ENCODE data around the gene CYB561D1. TPM values are rescaled to one million over a fixed set of nuclear protein-coding genes. Genes with fewer than 3 reads are reported as not detected.

Gene CYB561D1
- total and polyA plus RNA-seq, 10 of the 15 experiments (the other 5 are each of a cell fraction or from before 2014, with no cell fraction given), result 0.68 to 9.0 (median 3.3) TPM

DNA sequence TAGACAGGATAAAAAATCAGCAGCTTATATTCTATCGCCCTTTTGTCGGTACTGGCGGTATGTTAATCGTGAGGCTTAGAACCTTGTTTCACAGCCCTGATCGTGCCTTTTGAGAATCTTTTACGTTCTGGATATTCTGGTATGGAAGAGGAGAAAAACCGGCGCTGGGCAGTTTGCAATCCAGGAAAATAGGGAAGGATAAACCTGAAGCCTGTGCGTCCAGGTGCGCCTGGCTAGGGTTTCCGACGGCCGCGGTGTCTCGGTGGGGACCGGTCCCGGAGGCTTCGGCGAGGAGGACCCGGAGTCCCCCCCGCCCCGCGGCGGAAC, 27.8 kb upstream of the CYB561D1 start:
- Histone ChIP-seq H3K36me3 (ENCODE audit: control insufficient read depth in 2 of 2, insufficient read depth in 2 of 2, low read length in 1 of 2) (no peaks in the 10 kb centered on the region), H3K79me2 (ENCODE audit: control insufficient read depth, insufficient read depth, low read length) (no peaks in the 10 kb centered on the region), H4K20me1 (ENCODE audit: control insufficient read depth, insufficient read depth) (no peaks in the 10 kb centered on the region), H3K27me3 (replicated peaks in 1 of 2; ENCODE audit: control insufficient read depth in 2 of 2, insufficient read depth in 2 of 2, low read length in 1 of 2) (peaks cover 4 to 7% of the 10 kb centered on the region in 2 experiments; a peak in 3 of 4 replicates), H3K9ac (ENCODE audit: control insufficient read depth, insufficient read depth, low read length) (no peak overlapping the region), H2AFZ (ENCODE audit: control insufficient read depth, low read depth, low read length) (no peak overlapping the region), H3K9me3 (replicated peaks; ENCODE audit: control insufficient read depth, insufficient read depth, low read length) (no peaks in the 10 kb centered on the region), H3K4me1 (ENCODE audit: control insufficient read depth, insufficient read depth, low read length) (no peaks in the 10 kb centered on the region), H3K27ac (ENCODE audit: control insufficient read depth, insufficient read depth) (no peak overlapping the region), H3K4me2 (ENCODE audit: control insufficient read depth, insufficient read depth) (peak overlapping the region; percentile 64; the same call in 1 of the 2 replicates), H3K4me3 (no peak overlapping the region)
- ChIA-PET SMC1A (ENCODE audit: uncharacterized antibody, unreplicated experiment) (no interaction called here), RAD21 (ENCODE audit: unreplicated experiment) (no interaction called here), CTCF (interaction anchor here (0.7 kb wide), 1 partner anchor 67 kb away, joined by 3 read pairs; no protein-coding TSS in a partner anchor), POLR2A (no interaction called here)
- ATAC-seq, result no peak
- WGBS (ENCODE audit: insufficient coverage, insufficient replicate concordance, low lambda C conversion rate, missing lambda C conversion rate), result 53% methylated on average over 9 of the region's 24 CpGs
- no peak for FAIRE-seq
- intact Hi-C loops (cut with micrococcal nuclease; ENCODE audit: unreplicated experiment), result no loop called here
- TF ChIP-seq BCL11A (IDR thresholded peaks at IDR 0.05; ENCODE audit: low read depth, low read length) (no peak), EZH2 (IDR thresholded peaks at IDR 0.05; ENCODE audit: borderline replicate concordance, control insufficient read depth, low read depth, low read length) (0 out of 2 replicates have a peak, but pooled peaks have one; percentile 72)
- no TSS peak for BruUV-seq (replicated peaks)
- no peak for DNase-seq (ENCODE audit: low read depth, low spot score)
- in situ Hi-C loops (cut with MboI), result no loop called here

DNA sequence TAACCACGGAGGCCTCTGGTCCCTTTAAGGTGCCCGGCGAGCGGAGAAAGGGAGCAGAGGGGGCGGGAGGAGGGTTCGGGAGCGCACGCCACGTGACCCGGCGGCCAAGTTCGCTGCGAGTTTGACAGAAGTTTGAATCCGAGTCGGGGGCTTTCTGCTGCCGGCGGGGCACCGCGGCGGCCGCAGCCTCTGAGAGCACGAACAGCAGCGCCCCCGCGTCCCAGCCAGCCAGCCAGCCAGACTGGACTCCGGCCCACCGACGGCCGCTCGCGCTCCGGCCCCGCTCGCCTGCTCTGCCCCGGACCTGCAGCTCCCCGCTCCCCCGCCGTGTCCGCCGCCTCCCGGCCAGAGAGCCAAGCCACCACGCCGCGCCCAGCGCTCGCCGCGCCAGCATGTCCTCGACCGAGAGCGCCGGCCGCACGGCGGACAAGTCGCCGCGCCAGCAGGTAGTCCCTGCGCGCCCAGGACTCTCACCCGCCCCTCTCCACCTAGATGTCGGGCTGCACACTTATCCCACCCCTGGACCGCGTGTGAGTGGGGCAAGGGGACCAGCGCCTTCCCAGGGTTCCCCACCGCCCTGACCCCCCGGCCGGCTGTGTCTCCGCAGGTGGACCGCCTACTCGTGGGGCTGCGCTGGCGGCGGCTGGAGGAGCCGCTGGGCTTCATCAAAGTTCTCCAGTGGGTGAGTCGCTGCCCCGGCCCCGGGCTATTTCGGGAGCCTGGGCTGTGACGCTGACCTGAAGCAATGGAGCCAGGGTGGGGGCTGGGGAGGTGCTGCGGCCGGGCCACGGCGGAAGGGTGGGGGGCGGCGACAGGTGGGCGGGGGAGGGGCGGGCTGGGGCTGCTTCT, 27.2 kb upstream of the CYB561D1 start, which contains the start of gene SYPL2:
SYPL2 (plus strand) TSS at position 95 of the 849 bp plus-strand sequence; CDS start at position 393, 298 bp downstream.
- no peak within 1 kb of the TSS for H3K27ac ChIP-seq (ENCODE audit: control insufficient read depth, insufficient read depth)
- ChIA-PET CTCF (interaction anchor here (0.7 kb wide), 1 partner anchor 66 kb away, joined by 3 read pairs; no protein-coding TSS in a partner anchor), SMC1A (ENCODE audit: uncharacterized antibody, unreplicated experiment) (no interaction called here), POLR2A (no interaction called here), RAD21 (ENCODE audit: unreplicated experiment) (no interaction called here)
- H4K20me1 ChIP-seq (ENCODE audit: control insufficient read depth, insufficient read depth), result no peaks in the 10 kb centered on the region
- no peaks in the 10 kb centered on the region for H3K4me1 ChIP-seq (ENCODE audit: control insufficient read depth, insufficient read depth, low read length)
- H3K4me2 ChIP-seq (ENCODE audit: control insufficient read depth, insufficient read depth), result peak within 1 kb of the TSS; percentile 64; the same call in 1 of the 2 replicates
- no peaks in the 10 kb centered on the region for H3K9me3 ChIP-seq (replicated peaks; ENCODE audit: control insufficient read depth, insufficient read depth, low read length)
- H2AFZ ChIP-seq (ENCODE audit: control insufficient read depth, low read depth, low read length), result no peak within 1 kb of the TSS
- no peak within 1 kb of the TSS for H3K4me3 ChIP-seq
- TF ChIP-seq IKZF1 (conservative IDR thresholded peaks at IDR 0.05) (peak; percentile 24; the same call in 1 of the 2 replicates), SUZ12 (IDR thresholded peaks at IDR 0.05; ENCODE audit: unreplicated experiment) (peak; percentile 93), PML (IDR thresholded peaks at IDR 0.05; ENCODE audit: low read length) (no peak)
- TF ChIP-seq, protein P1, sequence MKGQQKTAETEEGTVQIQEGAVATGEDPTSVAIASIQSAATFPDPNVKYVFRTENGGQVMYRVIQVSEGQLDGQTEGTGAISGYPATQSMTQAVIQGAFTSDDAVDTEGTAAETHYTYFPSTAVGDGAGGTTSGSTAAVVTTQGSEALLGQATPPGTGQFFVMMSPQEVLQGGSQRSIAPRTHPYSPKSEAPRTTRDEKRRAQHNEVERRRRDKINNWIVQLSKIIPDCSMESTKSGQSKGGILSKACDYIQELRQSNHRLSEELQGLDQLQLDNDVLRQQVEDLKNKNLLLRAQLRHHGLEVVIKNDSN (IDR thresholded peaks at IDR 0.05; ENCODE audit: borderline replicate concordance, extremely low read length, insufficient read depth, low read depth, low read length), result peak; percentile 59
- intact Hi-C loops (cut with micrococcal nuclease; ENCODE audit: unreplicated experiment), result no loop called here
- no TSS peak for BruUV-seq (replicated peaks)
- no peak for DNase-seq (ENCODE audit: low read depth, low spot score)
- WGBS (ENCODE audit: insufficient coverage, insufficient replicate concordance, low lambda C conversion rate, missing lambda C conversion rate), result 51% methylated on average over 63 of the region's 88 CpGs
- no peaks in the 10 kb centered on the region for H3K79me2 ChIP-seq (ENCODE audit: control insufficient read depth, insufficient read depth, low read length)
- H3K27me3 ChIP-seq (replicated peaks in 1 of 2; ENCODE audit: control insufficient read depth in 2 of 2, insufficient read depth in 2 of 2, low read length in 1 of 2), result peaks cover 4 to 7% of the 10 kb centered on the region in 2 experiments; a peak in 3 of 4 replicates
- H3K9ac ChIP-seq (ENCODE audit: control insufficient read depth, insufficient read depth, low read length), result no peak within 1 kb of the TSS
- ATAC-seq, result no peak; the same call in 2 of the 3 replicates
- no peak for FAIRE-seq
- no peaks in the 10 kb centered on the region for H3K36me3 ChIP-seq (ENCODE audit: control insufficient read depth in 2 of 2, insufficient read depth in 2 of 2, low read length in 1 of 2)
- in situ Hi-C loops (cut with MboI), result no loop called here
